HG03442 (cell line): ENCODE results near the gene ANKRD7.

ENCODE experiments used
- ATAC-seq: cut with Tn5 transposase; IDR thresholded peaks from one replicate; pipeline ENCODE4 v1.9.1; 2021; ENCODE audit warnings: mild to moderate bottlenecking, moderate library complexity; ENCODE audit not compliant: unreplicated experiment

The ANKRD7 gene

GRCh38 chr7:118224521-118224920 is at the start of gene ANKRD7:
Gene ANKRD7 (plus strand): TSS chr7:118224704. CDS start chr7:118224831, 127 bp downstream.
- ATAC-seq: no peak

GRCh38 chr7:118175740-118176139 is 48.8 kb upstream of the ANKRD7 start:
- no peak for ATAC-seq

- no peak for ATAC-seq
Observed at GRCh38 chr7:118179191-118179590, 45.3 kb upstream of the ANKRD7 start.

- no peak for ATAC-seq
Observed at GRCh38 chr7:118182593-118183427, 41.7 kb upstream of the ANKRD7 start.

- ATAC-seq: peak; percentile 0
Observed at GRCh38 chr7:118183428-118183785, 41.1 kb upstream of the ANKRD7 start.

GRCh38 chr7:118183786-118184564 is 40.5 kb upstream of the ANKRD7 start, which contains the start of gene LSM8:
Gene LSM8 (plus strand): TSS chr7:118184164. CDS start chr7:118184224, 60 bp downstream.
- peak; percentile 98 for ATAC-seq

- ATAC-seq: no peak
Observed at GRCh38 chr7:118184565-118184940, 40.0 kb upstream of the ANKRD7 start.

GRCh38 chr7:118185163-118185860 is 39.2 kb upstream of the ANKRD7 start:
- no peak for ATAC-seq

- no peak for ATAC-seq
Observed at GRCh38 chr7:118186501-118186900, 38.0 kb upstream of the ANKRD7 start.

- ATAC-seq: no peak
Observed at GRCh38 chr7:118194571-118194970, 29.9 kb upstream of the ANKRD7 start.

GRCh38 chr7:118195837-118196474 is 28.5 kb upstream of the ANKRD7 start:
- peak; percentile 81 for ATAC-seq

- ATAC-seq: no peak
Observed at GRCh38 chr7:118202061-118202460, 22.4 kb upstream of the ANKRD7 start.

- ATAC-seq: peak; percentile 96
Observed at GRCh38 chr7:118214051-118214832, 10.3 kb upstream of the ANKRD7 start.

GRCh38 chr7:118214833-118215182 is 9.7 kb upstream of the ANKRD7 start:
- no peak for ATAC-seq

- no peak for ATAC-seq
Observed at GRCh38 chr7:118217210-118217619, 7.3 kb upstream of the ANKRD7 start.

GRCh38 chr7:118218413-118219156 is 5.9 kb upstream of the ANKRD7 start:
- ATAC-seq: no peak

- ATAC-seq: no peak
Observed at GRCh38 chr7:118219157-118219512, 5.4 kb upstream of the ANKRD7 start.

GRCh38 chr7:118220583-118220982 is 3.9 kb upstream of the ANKRD7 start:
- ATAC-seq: no peak

GRCh38 chr7:118222591-118222990 is 1.9 kb upstream of the ANKRD7 start:
- ATAC-seq: no peak

GRCh38 chr7:118232837-118233236 is 8.3 kb downstream of the ANKRD7 start:
- no peak for ATAC-seq
